Endothelial cell of umbilical vein (primary cell): Measurements from ENCODE around the gene TSPEAR. TPM values are rescaled to one million over a fixed set of nuclear protein-coding genes. Genes with fewer than 3 reads are reported as not detected.

ENCODE experiments used
- BruUV-seq: library from RNA; stranded (reverse); fragments of 400-500 nt; replicated peaks from 2 replicates; lab custom pipeline; 2021; lab: Mats Ljungman, UMichigan
- CTCF ChIA-PET: fragments of 300-600, 350-600 bp; sonication (Branson Sonifier 250); formaldehyde crosslinking; loops from one replicate; lab custom pipeline; 2021; ENCODE audit warnings: antibody characterized with exemption, inconsistent platforms; lab: Charles Lee
- POLR2A ChIA-PET: fragments of 300-600, 350-600 bp; sonication (Branson Sonifier 250); formaldehyde crosslinking; loops from one replicate; lab custom pipeline; 2021; ENCODE audit warnings: antibody characterized with exemption, inconsistent platforms; lab: Charles Lee
- DNase-seq: peaks from one replicate; pipeline ENCODE4 v3.0.0-alpha.2; 2011; ENCODE audit warnings: low read depth, low spot score
- FAIRE-seq: peaks from 2 replicates; lab custom pipeline; 2011; peaks lifted over from hg19 to GRCh38; lab: Jason Lieb, UNC
- H2AFZ ChIP-seq: 2 replicates; pipeline ENCODE4 v1.6.0; 2012; ENCODE audit warnings: low read depth, low read length, control low read depth, inconsistent platforms
- H3K27ac ChIP-seq: 2 replicates; pipeline ENCODE4 v1.5.1; 2011; ENCODE audit warnings: low read depth, mild to moderate bottlenecking, control low read depth, low read length, moderate library complexity; ENCODE audit not compliant: insufficient read depth
- H3K27me3 ChIP-seq, 2 experiments: 2 replicates each; pipeline versions ENCODE4 v1.6.0 to v1.6.1; 2011; ENCODE audit warnings: low read length in 2 of 2, mixed read lengths in 1 of 2; ENCODE audit not compliant: control insufficient read depth in 2 of 2, insufficient read depth in 2 of 2
- H3K36me3 ChIP-seq, 2 experiments: 2 replicates in 1 of 2; 3 replicates in 1 of 2; pipeline ENCODE4 v1.5.1; 2011; ENCODE audit warnings: low read length in 2 of 2, mild to moderate bottlenecking in 1 of 2, moderate library complexity in 1 of 2; ENCODE audit not compliant: control insufficient read depth in 2 of 2, insufficient read depth in 2 of 2; ENCODE audit errors: extremely low read depth in 1 of 2
- H3K4me1 ChIP-seq: 3 replicates; pipeline ENCODE4 v1.5.1; 2011; ENCODE audit warnings: mild to moderate bottlenecking, low read length; ENCODE audit not compliant: control insufficient read depth, insufficient read depth; ENCODE audit errors: extremely low read depth
- H3K4me2 ChIP-seq: 2 replicates; pipeline ENCODE4 v1.6.1; 2011; ENCODE audit warnings: low read length, control low read depth, mixed read lengths; ENCODE audit not compliant: insufficient read depth
- H3K4me3 ChIP-seq, 3 experiments: fragments of 200-600 bp in 1 of 3; sonication (generic), shearing (Covaris generic) in 1 of 3; replicated peaks in 1 of 3; 2 replicates each; pipeline ENCODE4 v1.5.1; 2011 to 2016; ENCODE audit warnings: control low read depth in 3 of 3, low read length in 3 of 3, mild to moderate bottlenecking in 2 of 3, inconsistent platforms in 1 of 3, low read depth in 1 of 3, moderate library complexity in 1 of 3; ENCODE audit not compliant: insufficient read depth in 1 of 3
- H3K79me2 ChIP-seq: 2 replicates; pipeline ENCODE4 v1.6.0; 2012; ENCODE audit warnings: low read length, inconsistent platforms; ENCODE audit not compliant: control insufficient read depth, insufficient read depth
- H3K9ac ChIP-seq: replicated peaks from 2 replicates; pipeline ENCODE3; 2011; ENCODE audit warnings: low read length, control low read depth; ENCODE audit not compliant: insufficient read depth; ENCODE audit errors: extremely low read depth
- H3K9me1 ChIP-seq: replicated peaks from 3 replicates; pipeline ENCODE4 v1.6.0; 2011; ENCODE audit warnings: mild to moderate bottlenecking, low read length; ENCODE audit not compliant: control insufficient read depth, insufficient read depth; ENCODE audit errors: extremely low read depth
- H3K9me3 ChIP-seq: replicated peaks from 2 replicates; pipeline ENCODE4 v1.5.1; 2012; ENCODE audit warnings: low read length, inconsistent platforms; ENCODE audit not compliant: control insufficient read depth, insufficient read depth
- H4K20me1 ChIP-seq: replicated peaks from 2 replicates; pipeline ENCODE3; 2011; ENCODE audit warnings: mild to moderate bottlenecking, low read length; ENCODE audit not compliant: control insufficient read depth, insufficient read depth; ENCODE audit errors: extremely low read depth
- EZH2 ChIP-seq: IDR thresholded peaks from 2 replicates; pipeline ENCODE4 v1.6.1; 2012; ENCODE audit warnings: borderline replicate concordance, low read depth, mild to moderate bottlenecking, moderate library complexity, low read length, inconsistent platforms; ENCODE audit not compliant: severe bottlenecking
- FOS ChIP-seq: IDR thresholded peaks from 2 replicates; pipeline ENCODE4 v1.6.1; 2011; ENCODE audit warnings: mild to moderate bottlenecking, low read length, moderate library complexity, borderline replicate concordance; ENCODE audit not compliant: insufficient read depth
- GATA2 ChIP-seq: IDR thresholded peaks from 2 replicates; pipeline ENCODE4 v1.7.0; 2011; ENCODE audit warnings: low read depth, mild to moderate bottlenecking, moderate library complexity, mixed read lengths, low read length; ENCODE audit not compliant: insufficient read length, insufficient read depth
- POLR2AphosphoS5 ChIP-seq: IDR thresholded peaks from 2 replicates; pipeline ENCODE4 v1.6.1; 2012; ENCODE audit warnings: low read depth, mild to moderate bottlenecking, control low read depth, low read length, moderate library complexity; ENCODE audit not compliant: insufficient read depth
- dilution Hi-C: fragments of 300-500 bp; cut with MboI; formaldehyde crosslinking; loops from one replicate; pipeline ENCODE4 v1.15.0; 2019; ENCODE audit warnings: low sequenced_read_pairs; ENCODE audit not compliant: extremely low pct_ligation_motif_present
- intact Hi-C: fragments of 100-400 bp; cut with micrococcal nuclease; formaldehyde crosslinking; loops from one replicate; pipeline ENCODE4 v1.10.0; 2022
- polyA plus RNA-seq, 4 experiments: library from polyadenylated mRNA; depleted of rRNA in 3 of 4; stranded (reverse) in 3 of 4; unstranded in 1 of 4; fragments of >200 nt; gene quantifications; 2 replicates each; pipeline versions ENCODE4 v1.2.1 to v1.2.3, GENCODE V29; 2011 to 2012; ENCODE audit warnings: missing spikeins in 1 of 4
- total RNA-seq: library from RNA; stranded (reverse); gene quantifications from 2 replicates; pipeline ENCODE4 v1.2.3, GENCODE V29; 2021
- TF ChIP-seq, protein P1 (sequence below), 2 donors: IDR thresholded peaks; 1 replicate in 1 of 2; 2 replicates in 1 of 2; pipeline ENCODE4 v1.5.1; 2011; ENCODE audit warnings: low read length in 2 of 2, mild to moderate bottlenecking in 2 of 2, moderate library complexity in 2 of 2, control low read depth in 1 of 2, inconsistent platforms in 1 of 2, low read depth in 1 of 2; ENCODE audit not compliant: insufficient read depth in 1 of 2; ENCODE audit errors: extremely low read depth in 1 of 2
- TF ChIP-seq, protein P2 (sequence below): IDR thresholded peaks from 2 replicates; pipeline ENCODE4 v1.6.1; 2011; ENCODE audit not compliant: insufficient read depth, insufficient read length

The TSPEAR gene
- total and polyA plus RNA-seq, 2 donors (not counting 3 experiments of a cell fraction or from before 2014, with no cell fraction given) = 0.01 TPM; not detected in 1

DNA sequence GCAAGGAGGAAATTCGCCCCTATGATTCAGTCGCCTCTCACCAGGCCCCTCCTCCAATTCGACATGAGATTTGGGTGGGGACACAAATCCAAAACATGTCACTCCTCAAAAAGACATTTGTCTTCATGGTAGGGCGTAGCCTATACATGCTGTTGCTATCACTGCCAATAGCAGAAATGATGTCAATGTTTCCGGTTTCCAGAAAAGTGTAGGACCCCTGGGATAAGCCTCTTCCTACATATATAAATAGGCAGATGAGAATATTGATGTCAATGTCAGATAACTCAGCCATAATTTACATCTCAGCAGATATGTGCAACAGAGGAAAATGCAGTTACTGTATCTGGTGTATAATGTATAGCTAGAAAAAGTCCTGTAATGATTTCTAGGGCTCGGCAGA lies 239.4 kb downstream of the TSPEAR start:
- Histone ChIP-seq H3K27ac (no peak overlapping the region), H3K27me3 (no peaks in the 10 kb centered on the region), H3K4me3 (no peak overlapping the region), H3K9me1 (no peaks in the 10 kb centered on the region), H2AFZ (no peak overlapping the region), H3K79me2 (no peaks in the 10 kb centered on the region), H3K9ac (no peak overlapping the region), H3K4me2 (no peak overlapping the region), H3K36me3 (no peaks in the 10 kb centered on the region), H3K4me1 (no peaks in the 10 kb centered on the region), H3K9me3 (no peaks in the 10 kb centered on the region), H4K20me1 (no peaks in the 10 kb centered on the region)
- TF ChIP-seq POLR2AphosphoS5 = no peak
- TF ChIP-seq GATA2 = no peak
- CTCF ChIA-PET = no interaction called here
- intact Hi-C loops (no loop called here), dilution Hi-C loops (no loop called here)
- POLR2A ChIA-PET = no interaction called here
- FAIRE-seq (no peak), DNase-seq (no peak)
- no TSS peak for BruUV-seq

DNA sequence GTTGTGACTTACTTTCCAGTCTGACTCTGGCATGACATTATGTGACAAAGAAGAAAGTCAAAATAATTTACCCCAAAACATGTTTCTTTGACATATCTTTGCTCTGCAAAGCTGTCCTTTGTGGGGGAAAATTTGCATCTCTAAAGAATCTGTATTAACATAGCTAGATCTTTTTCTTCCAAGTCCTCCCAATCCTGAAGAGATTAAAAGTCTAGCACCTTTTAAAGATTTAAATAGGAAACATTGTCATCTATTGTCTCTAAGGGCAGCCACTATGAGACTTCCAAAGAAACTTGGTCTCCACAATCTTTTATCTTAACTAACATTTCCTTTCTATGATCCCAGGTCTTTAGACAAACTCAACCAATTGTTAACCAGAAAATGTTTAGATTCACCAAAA lies 240.0 kb downstream of the TSPEAR start:
- FAIRE-seq (no peak), DNase-seq (no peak)
- ChIA-PET POLR2A (no interaction called here), CTCF (no interaction called here)
- intact Hi-C loops = no loop called here
- no peaks in the 10 kb centered on the region for H3K9me1 ChIP-seq
- H3K4me2 ChIP-seq = no peak overlapping the region
- H3K79me2 ChIP-seq = no peaks in the 10 kb centered on the region
- H3K27me3 ChIP-seq = no peaks in the 10 kb centered on the region
- H3K36me3 ChIP-seq = no peaks in the 10 kb centered on the region
- H3K4me1 ChIP-seq = no peaks in the 10 kb centered on the region
- H3K4me3 ChIP-seq = no peak overlapping the region
- H4K20me1 ChIP-seq = no peaks in the 10 kb centered on the region
- BruUV-seq = no TSS peak
- dilution Hi-C loops = no loop called here
- no peaks in the 10 kb centered on the region for H3K9me3 ChIP-seq
- no peak overlapping the region for H2AFZ ChIP-seq
- no peak overlapping the region for H3K27ac ChIP-seq
- H3K9ac ChIP-seq = no peak overlapping the region
- TF ChIP-seq EZH2 (no peak), GATA2 (no peak), POLR2AphosphoS5 (no peak), FOS (no peak)
- TF ChIP-seq, protein P1, sequence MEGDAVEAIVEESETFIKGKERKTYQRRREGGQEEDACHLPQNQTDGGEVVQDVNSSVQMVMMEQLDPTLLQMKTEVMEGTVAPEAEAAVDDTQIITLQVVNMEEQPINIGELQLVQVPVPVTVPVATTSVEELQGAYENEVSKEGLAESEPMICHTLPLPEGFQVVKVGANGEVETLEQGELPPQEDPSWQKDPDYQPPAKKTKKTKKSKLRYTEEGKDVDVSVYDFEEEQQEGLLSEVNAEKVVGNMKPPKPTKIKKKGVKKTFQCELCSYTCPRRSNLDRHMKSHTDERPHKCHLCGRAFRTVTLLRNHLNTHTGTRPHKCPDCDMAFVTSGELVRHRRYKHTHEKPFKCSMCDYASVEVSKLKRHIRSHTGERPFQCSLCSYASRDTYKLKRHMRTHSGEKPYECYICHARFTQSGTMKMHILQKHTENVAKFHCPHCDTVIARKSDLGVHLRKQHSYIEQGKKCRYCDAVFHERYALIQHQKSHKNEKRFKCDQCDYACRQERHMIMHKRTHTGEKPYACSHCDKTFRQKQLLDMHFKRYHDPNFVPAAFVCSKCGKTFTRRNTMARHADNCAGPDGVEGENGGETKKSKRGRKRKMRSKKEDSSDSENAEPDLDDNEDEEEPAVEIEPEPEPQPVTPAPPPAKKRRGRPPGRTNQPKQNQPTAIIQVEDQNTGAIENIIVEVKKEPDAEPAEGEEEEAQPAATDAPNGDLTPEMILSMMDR (IDR thresholded peaks at IDR 0.05; ENCODE audit: extremely low read depth in 1 of 2, insufficient read depth in 1 of 2, low read depth in 1 of 2, low read length in 2 of 2) = no peak
- TF ChIP-seq, protein P2, sequence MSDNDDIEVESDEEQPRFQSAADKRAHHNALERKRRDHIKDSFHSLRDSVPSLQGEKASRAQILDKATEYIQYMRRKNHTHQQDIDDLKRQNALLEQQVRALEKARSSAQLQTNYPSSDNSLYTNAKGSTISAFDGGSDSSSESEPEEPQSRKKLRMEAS = no peak
